Epithelial cell of umbilical artery (primary cell): ENCODE data around the gene CSN2. TPM values are rescaled to one million over a fixed set of nuclear protein-coding genes. Genes with fewer than 3 reads are reported as not detected.

ENCODE experiments used
- total RNA-seq: library from RNA; depleted of rRNA; stranded (reverse); fragments of >200 nt; gene quantifications from 2 replicates; pipeline ENCODE4 v1.2.3, GENCODE V29; 2014

The CSN2 gene
- total RNA-seq: not detected in 2 replicates

GRCh38 chr4:69965628-69966027 lies at the start of gene CSN2:
Gene CSN2 (minus strand): TSS chr4:69965728. CDS start chr4:69960995, 4,733 bp downstream.

GRCh38 chr4:69995526-69996016 lies 30.0 kb upstream of the CSN2 start, which contains the start of gene STATH:
Gene STATH (plus strand): TSS chr4:69995966. CDS start chr4:69998438, 2,472 bp downstream.

GRCh38 chr4:69930768-69931167 lies 34.8 kb downstream of the CSN2 start, which contains the start of gene CSN1S1:
Gene CSN1S1 (plus strand): TSS chr4:69931068. CDS start chr4:69932556, 1,488 bp downstream.

Other genes starting within 250 kb of the CSN2 start
- gene SULT1B1, start 205.1 kb downstream of the CSN2 start, total RNA-seq: 57.5 and 59.4 TPM in 2 replicates
- gene SULT1E1, start 105.6 kb downstream of the CSN2 start, total RNA-seq: 28.9 and 555 TPM in 2 replicates
- gene CSN1S1, start 34.7 kb downstream of the CSN2 start, total RNA-seq: 0.30 and 0.32 TPM in 2 replicates
- not detected in 2 replicates for gene STATH, start 30.2 kb upstream of the CSN2 start, total RNA-seq
- gene HTN3, start 62.7 kb upstream of the CSN2 start, total RNA-seq: not detected in 2 replicates
- gene HTN1, start 84.7 kb upstream of the CSN2 start, total RNA-seq: not detected in 2 replicates
- gene PRR27, start 188.5 kb upstream of the CSN2 start, total RNA-seq: not detected in 2 replicates
- not detected in 2 replicates for gene ODAM, start 230.0 kb upstream of the CSN2 start, total RNA-seq